HL-60/S4 (cell line): ENCODE data around the gene IMMP2L.

ENCODE experiments used
- in situ Hi-C: fragments of 300-500 bp; cut with MboI; formaldehyde crosslinking; loops from 2 replicates; pipeline ENCODE4 v1.14.3; 2022; ENCODE audit warnings: low sequenced_read_pairs

Gene IMMP2L

DNA sequence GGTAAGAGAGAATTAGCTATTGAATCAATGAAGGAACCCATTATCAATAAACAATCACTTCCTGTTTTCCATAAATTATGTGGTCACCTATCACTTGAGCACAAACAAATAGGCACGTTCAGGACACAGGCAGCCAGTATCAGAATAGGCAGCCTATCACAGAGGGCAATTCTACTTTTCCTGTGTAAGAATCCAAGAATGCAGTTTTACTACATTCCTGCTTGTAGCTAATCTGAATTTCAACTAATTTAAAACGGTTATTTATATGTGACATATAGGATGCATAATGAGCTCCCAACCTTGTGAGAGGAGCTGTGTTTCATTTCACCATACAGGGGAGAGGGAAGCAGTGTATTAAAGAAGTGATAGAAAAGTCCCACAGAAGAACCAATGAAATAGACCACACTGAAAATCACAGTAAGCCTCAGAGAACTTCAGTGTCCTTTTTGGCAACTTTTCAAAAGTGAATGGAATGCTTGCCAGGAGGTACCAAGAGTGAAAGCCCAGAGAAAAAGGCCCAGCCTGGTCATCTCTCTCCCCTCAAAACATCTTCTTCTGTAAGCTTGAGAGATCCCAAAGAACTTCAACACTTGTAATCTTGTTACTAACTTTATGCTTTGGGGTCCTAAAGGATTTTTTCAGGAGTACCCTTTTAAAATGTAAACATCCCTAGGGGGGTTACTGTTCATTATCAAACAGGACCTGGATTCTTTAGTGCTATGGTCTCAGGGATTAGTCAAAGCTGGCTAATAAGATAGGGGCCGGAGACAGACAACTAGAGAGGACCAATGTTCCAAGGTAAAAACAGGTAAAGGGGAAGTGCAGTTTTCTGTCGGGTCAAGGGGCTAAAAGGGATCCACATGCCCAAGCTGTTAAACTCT lies 1.3 kb downstream of the IMMP2L start:
- in situ Hi-C loops: no loop called here

DNA sequence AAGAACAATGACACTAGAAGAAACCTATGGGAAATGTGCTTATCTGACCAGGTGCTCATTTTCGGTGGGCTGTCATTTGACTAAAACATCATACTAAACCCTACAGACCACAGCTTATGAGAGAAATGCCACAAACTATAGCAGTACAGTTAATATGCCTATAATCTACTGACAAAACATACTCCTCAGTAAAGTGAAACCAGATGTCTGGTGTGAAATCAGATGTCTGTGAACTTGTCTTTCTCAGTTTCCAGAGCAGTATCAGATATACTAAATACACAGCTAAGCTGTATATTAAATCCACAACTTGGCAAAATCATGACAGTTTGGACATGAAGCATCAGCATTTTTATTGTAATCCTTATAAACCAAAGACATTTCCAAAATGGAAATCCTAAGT lies 3.3 kb downstream of the IMMP2L start:
- in situ Hi-C loops: no loop called here

DNA sequence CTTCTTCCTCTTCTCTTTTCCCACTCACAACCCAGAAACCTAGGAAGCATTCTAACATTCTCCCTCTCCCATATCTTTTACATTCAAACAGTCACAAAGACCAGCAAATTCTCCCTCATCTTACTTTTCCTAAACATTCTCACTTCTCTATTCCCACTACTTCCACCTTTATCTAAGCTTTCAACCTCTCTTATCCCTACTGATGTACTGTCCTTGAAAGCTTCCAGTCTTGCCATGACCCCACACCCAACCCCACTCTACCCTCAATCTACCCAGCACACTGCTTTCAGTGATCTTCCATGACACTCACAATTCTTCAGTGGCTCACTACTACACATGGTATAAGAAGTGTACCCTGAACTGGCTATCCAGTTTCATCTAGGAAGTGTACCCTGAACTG lies 5.3 kb downstream of the IMMP2L start:
- in situ Hi-C loops: no loop called here

DNA sequence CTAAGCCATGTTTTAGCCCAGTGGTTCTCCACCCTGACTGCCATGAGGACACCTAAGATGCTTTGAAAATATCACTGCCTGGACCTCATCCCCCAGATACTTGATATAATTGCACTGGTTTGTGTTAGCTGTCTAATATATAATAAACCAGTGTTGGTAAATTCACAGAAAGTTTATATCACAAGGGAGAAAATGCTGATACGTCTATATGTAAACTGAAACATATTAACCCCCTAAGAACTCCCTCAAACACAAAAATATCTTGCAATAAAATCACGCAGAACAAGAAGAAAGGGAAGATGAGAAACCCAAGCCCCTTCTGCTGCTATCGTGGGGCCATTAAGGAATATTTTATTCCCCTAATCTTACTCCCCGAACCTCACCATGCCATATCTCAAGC lies 8.2 kb downstream of the IMMP2L start:
- in situ Hi-C loops: no loop called here

DNA sequence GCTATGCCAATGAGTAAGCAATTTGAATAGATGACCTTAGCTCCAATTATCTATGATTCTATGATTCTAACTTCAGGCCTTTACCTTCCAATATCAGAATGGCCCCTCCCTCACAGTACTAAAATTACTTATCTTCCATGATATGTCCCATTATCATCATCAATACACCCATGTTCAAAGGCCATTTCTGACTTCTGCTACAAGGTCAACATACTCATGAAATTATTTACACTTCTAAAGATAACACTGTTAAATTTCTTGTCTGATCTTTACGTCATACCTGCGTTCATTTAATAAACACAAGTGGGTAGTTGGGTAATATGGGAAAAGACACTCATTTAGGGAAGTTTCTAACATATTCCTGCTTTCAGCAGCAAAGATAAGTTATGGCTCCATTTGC lies 21.2 kb downstream of the IMMP2L start:
- in situ Hi-C loops: no loop called here

DNA sequence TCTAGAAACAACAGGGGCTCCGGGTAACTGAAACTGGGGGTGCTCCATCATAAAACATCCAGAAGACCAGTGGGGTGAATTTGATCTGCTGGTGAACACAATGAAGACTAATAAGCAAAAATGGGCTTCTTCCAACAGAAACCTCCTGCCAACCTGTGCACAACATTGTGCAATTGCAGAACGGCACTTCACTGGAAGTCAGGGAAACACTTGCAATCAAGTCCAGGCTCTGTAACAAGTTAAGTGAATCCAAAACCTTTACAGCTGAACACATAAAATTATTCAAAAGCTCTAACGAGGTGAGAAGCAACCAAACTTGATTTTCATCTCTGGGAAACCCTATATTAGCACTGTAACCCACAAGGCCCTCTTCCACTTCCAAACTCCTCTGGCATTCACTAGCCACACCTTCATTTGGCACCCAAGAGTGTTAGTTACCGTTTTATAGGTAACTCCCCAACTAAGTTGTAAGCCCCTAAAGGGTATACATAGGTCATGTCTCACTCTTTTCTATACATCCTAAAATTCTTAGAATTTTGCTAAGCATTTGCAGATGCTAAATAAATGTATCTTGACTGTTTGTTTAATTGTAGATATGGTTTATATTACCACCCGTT lies 22.0 kb downstream of the IMMP2L start:
- in situ Hi-C loops: no loop called here

DNA sequence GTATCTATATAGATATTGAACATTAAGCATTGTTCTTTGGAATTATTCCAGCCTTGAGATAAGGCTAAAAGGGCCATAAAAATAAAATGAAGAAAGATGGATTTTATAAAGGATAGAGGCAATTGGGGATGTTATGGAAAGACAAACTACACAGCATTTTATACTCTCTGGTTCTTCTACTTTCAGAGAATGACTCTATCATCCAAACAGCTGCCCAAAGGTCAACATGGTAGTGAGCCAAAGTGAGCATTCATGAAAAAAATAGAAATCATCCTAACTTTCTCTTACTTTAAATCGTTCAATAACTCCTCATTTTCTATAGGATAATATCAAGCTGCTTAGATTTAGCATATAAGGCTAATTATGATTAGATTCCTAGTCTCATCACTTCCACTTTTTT lies 25.2 kb downstream of the IMMP2L start:
- in situ Hi-C loops: no loop called here

DNA sequence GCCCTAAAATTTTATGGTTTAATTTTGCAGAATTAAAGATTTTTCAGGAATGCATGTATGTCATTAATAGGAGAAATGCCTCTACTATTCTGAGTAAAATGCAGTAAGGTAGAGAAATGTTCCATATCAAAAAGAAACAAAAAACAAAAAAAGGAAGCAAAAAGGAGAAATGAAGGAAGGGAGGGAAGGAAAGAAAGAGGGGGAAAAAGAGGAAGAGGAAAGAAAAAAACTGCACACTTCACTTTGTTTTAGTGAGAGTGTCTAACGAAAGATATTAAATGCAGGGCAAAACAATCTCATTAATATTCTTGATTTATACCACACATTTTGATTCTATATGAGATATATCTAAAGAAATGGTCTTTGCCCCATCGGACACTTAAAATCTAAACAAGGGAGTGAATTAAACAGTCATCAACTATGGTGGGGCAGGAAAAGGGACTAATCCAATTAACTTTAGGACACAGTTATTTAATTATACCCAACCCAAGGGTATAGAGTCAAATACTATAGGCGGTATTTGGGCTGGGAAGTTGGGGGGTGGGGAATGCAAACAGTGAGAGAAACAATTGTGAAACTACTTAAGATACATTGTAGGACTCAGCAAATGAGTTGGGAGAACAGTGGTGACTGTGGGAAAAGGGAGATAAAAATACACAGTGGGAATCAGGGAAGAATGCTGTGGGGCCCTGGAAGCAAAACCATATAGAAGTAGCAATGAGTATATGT lies 27.0 kb downstream of the IMMP2L start:
- in situ Hi-C loops: no loop called here

DNA sequence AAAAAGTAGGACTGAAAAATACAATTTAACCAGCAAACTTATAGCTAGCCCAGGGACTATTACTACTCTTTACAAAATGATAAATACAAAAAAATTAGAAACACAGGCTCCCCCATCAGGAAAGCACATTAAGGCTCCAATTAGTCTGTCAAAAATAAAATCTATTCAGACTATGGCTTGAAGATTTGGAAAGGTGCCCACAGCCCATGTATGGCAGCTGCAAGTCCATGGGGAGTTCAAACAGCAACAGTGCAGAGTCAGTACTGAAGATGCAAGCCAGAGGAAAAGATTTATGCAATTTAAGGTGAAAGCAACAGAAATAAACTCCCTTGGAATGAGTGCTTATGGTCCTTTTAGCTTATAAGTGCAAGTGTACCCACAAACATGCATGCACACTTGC lies 29.7 kb downstream of the IMMP2L start:
- in situ Hi-C loops: no loop called here

DNA sequence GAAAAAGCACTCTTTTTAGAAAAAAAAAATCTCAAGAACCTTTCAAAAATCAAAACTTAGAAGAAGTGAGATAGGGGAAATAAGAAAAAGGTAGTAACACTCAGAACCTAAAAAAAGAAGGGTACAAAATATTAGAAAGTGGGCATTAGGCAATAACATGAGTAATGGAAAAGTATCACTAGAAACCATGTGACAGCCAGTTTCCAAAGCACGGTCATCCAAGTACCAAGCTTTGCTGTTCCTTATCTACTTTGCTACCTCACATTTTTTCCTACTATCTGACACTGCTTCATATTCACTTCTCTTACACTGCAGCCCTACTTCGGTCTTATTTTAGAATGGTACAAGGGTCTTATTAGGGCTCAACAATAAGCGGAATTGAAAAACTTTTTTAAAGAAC lies 30.3 kb downstream of the IMMP2L start:
- in situ Hi-C loops: no loop called here

DNA sequence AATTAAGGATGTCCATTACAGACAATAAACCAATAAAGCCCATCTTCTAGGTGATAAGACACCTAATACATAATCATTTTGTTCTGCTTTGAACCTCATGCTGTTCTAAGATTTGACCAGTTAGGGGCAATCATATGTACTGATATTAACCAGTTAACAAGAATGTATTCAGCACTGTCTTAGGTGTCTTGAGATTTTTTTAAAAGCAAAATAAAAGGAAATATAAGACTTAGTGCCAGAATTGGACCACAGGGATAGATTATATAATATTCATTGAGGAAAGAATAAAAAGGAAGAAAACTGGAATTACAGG lies 32.0 kb downstream of the IMMP2L start:
- in situ Hi-C loops: no loop called here

DNA sequence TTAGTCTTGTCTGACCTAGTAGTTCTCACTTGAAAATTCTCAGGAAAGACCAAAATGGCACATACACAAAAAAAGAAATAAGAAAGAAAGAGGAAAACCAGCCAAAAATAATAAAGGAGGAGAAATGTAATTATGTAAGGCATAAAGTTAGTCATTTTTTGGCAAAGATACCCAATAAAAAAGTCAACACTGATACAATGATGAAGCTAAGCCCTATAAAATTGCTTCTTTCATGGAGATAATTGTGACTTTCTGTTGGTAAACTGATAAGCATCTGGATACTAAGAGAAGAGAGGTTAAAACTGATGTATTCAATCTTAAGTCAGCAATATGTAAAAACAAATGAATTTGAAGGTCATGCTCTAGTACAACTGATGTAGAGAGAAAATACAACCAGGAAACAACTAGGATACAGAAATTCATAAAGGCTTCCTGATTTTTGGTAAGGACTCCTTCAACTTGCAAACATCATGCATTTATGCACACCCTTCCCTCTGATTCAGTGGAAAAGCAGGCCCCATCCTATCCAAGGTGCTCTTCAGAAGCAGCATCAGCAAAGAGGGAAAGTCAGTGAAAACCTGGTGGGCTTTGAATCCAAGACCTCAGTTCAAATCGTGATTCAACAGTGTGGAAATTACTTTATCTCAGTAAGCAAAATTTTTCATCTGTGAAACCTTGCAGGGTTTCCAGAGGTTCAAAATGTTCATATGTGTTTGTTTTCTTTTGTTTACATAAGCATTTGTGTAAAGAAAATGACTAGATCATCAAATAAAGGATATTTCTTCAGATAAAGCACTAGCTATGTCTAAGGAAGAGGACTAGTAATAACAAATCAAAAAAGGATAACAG lies 32.6 kb downstream of the IMMP2L start:
- in situ Hi-C loops: no loop called here

DNA sequence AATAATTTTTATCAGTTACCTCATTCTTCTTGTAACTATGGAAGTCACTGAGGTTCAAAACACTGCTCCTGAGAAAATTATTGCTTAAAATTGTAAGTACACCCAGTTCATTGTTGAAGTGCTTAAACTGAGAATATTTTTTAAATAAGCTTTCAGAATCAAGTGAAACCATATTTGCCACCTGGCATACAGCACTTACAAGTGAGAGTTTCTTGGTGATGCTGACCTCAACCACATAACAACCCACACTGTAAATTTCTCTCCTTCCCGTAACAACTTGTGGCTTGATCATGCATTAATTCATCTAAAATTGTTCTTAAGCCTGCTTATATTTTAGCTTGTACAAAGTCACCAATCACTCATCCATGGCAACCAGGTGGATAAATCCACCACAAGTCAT lies 34.0 kb downstream of the IMMP2L start:
- in situ Hi-C loops: no loop called here

DNA sequence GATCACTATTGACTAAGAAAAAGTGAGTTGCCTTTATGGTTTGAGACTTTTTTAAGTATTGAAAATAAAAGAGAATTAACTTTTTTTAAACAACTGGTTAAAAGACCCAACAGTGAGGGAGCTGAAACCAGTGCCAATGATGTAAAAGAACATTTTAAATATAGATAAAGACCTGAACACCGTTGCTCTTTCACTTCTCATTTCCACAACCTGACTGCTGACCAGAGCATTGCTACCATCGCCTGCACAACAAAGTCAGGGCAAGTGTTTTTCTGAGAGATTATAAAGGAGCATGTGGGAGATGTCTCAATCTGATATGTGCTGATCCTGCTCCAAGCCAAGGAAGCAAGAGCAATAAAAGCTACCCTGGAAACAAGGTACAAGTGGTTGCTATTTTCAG lies 34.7 kb downstream of the IMMP2L start:
- in situ Hi-C loops: no loop called here

DNA sequence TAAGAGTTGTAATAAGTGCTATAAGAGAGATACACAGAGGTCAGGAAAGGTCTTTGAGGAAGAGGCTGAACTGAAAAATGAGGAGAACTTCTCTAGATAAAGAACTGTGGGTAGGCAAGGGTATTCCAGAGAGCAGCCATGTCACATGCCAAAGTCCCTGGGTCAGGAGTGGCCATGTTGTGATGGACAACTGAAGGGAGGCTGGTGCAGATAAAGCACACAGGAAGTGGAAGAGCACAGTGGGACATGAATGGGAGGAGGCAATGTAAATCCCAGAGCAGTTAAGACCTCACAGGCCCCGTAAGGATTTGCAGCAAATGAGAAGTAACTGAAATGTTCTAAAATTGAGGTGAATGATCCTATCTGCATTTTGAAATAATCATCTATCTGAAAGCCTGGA lies 37.2 kb downstream of the IMMP2L start:
- in situ Hi-C loops: no loop called here

DNA sequence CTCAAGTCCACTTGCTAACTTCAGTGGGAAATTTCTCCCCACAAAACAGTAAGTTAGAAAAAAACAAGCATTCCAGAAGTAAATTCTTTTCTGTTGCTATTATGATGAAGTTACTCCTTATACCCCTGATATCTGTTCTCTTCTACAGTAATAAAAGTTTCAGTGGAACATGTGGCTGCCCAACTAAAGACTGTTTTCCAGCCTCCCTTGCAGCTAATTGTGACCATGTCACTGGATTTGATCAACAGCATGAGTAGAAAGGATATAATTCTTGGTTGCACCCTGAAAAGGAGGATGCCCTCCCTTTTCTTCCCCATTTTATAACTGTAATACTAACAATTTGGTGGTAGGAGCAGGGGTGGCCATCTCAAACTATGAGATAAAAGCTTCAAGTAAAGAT lies 40.6 kb downstream of the IMMP2L start:
- in situ Hi-C loops: no loop called here

DNA sequence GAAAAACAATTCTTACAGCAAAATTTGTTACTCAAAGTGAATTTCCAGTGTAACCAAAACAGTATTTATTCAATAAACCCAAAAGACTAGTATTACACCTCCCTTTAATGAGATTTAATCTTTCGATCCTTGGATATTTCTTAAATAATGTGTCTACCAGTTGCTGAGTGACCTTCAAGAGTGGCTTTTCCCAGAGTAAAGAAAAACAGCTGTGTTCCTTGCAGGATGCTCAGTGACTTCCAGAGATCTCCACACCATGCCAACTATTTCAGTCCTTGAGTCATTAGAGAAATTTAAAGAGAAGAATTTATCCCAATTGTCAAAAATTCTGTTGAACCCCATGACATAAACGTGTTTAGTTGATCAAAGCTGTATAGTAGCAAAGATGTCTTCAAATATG lies 44.0 kb downstream of the IMMP2L start:
- in situ Hi-C loops: no loop called here

DNA sequence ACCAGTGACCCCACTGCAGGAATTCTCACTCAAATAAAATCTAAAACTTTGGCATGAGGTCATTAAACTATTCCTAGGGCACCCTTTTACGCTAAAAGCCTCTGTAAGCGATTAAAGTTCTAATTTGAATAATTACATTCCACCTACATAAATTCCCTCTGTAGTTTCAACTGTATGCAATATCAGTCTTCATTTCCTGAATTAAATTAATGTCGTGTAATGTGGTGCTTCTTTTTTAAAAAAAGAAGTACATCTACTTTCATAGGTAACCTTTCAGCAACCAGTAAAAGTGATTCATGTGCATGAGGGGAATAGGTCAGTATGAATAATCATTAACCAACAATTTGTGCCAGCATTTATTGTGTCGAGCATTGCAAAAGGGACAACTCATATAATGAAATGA lies 44.7 kb downstream of the IMMP2L start:
- in situ Hi-C loops: no loop called here

DNA sequence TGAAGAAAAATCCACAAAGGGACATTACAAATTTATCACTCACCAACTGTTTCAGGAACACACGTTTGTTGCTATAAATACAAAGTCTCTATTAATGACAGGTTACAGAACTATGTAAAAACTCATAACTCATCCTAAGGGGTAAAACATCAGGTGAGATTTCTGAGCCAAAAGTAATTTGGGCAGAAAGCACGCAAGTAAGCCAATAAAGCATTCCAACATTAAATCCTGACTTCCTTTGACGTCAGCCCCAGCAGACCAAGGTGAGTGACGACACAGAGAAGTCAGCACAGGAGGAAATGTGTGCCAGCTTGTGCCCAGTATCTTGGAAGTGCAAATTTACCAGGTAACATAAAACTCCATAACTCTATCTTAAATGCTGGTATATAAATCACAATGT lies 45.7 kb downstream of the IMMP2L start:
- in situ Hi-C loops: no loop called here

DNA sequence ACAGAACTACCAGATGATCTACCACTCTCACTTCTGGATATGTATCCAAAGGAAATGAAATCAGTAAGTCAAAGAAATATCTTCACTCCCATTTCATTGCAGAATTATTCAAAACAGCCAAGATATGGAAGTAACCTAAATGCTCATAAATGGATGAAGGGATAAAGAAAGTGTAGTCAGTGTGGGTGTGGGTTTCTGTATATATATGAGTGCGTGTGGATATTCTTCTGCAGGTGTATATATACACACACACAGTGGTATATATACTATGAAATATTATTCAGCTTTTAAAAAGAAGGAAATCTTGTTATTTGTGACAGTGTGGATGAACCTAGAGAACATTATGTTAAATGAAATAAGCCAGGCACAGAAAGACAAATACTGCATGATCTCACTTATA lies 48.7 kb downstream of the IMMP2L start:
- in situ Hi-C loops: no loop called here

DNA sequence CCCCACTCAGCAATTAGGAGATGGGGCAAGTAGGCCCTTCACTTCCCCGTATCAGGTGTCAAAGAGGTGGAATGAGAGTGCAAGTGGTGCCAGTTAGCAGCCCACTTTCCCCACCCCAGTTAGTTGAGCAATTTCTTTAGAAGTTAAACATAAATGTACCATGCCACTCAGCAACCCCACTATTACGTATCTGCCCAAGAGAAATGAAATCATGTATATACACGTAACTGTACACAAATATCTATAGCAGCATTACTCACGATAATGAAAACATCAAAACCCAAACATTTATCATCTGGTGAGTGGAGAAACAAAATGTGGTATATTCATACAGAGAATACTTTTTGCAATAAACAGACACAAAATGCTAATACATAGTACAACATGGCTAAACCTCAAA lies 50.4 kb downstream of the IMMP2L start:
- in situ Hi-C loops: no loop called here
